ENCODE results near the gene LAMA3. TPM values are rescaled to one million over a fixed set of nuclear protein-coding genes. Genes with fewer than 3 reads are reported as not detected.

LAMA3 gene
- polyA plus RNA-seq, 1 of the 3 experiments (the other 2 are of a cell fraction), result 3.5 TPM

GRCh38 chr18:23951206-23951605 lies 262.0 kb downstream of the LAMA3 start:
- DNase-seq, result no peak
- Histone ChIP-seq H4K20me1 (ENCODE audit: insufficient read depth) (no peaks in the 10 kb centered on the region), H3K36me3 (replicated peaks in 1 of 2; ENCODE audit: control insufficient read depth in 1 of 2, insufficient read depth in 2 of 2, low read length in 1 of 2) (no peaks in the 10 kb centered on the region), H3K79me2 (ENCODE audit: insufficient read depth) (no peaks in the 10 kb centered on the region), H3K9ac (no peak overlapping the region), H3K27ac (ENCODE audit: low read depth in 2 of 2, low read length in 1 of 2) (no peak overlapping the region), H3K9me3 (no peaks in the 10 kb centered on the region), H3F3A (replicated peaks; ENCODE audit: insufficient read depth) (no peaks in the 10 kb centered on the region), H3K27me3 (ENCODE audit: insufficient read depth) (no peaks in the 10 kb centered on the region), H3K4me1 (ENCODE audit: control insufficient read depth in 1 of 2, insufficient read depth in 2 of 2, low read depth in 1 of 2, low read length in 1 of 2) (no peaks in the 10 kb centered on the region), H2AFZ (ENCODE audit: low read depth) (no peak overlapping the region), H3K4me3 (ENCODE audit: low read depth in 2 of 2, low read length in 1 of 2) (no peak overlapping the region), H3K9me2 (no peaks in the 10 kb centered on the region), H3K4me2 (no peak overlapping the region)
- ChIA-PET POLR2A (no interaction called here), CTCF (interaction anchor here (0.9 kb wide), 1 partner anchor 33 kb away, joined by 4 read pairs; no protein-coding TSS in a partner anchor)
- 75% methylated on average over 5 of the region's 5 CpGs for WGBS (ENCODE audit: low lambda C conversion rate)
- TF ChIP-seq REST (IDR thresholded peaks at IDR 0.05; ENCODE audit: low read depth, low read length), result no peak
- TF ChIP-seq TCF12 (IDR thresholded peaks at IDR 0.05), result no peak
- TF ChIP-seq POLR2AphosphoS5 (IDR thresholded peaks at IDR 0.05; ENCODE audit: low read depth, low read length), result no peak
- no peak for TF ChIP-seq EZH2phosphoT487 (IDR thresholded peaks at IDR 0.05; ENCODE audit: borderline replicate concordance, low read depth)
- no peak for TF ChIP-seq FOSL2 (IDR thresholded peaks at IDR 0.05; ENCODE audit: borderline replicate concordance, low read depth)
- TF ChIP-seq NFIC (IDR thresholded peaks at IDR 0.05; ENCODE audit: borderline replicate concordance), result no peak
- TF ChIP-seq TAF1 (IDR thresholded peaks at IDR 0.05; ENCODE audit: borderline replicate concordance, low read depth, low read length), result no peak
- no peak for TF ChIP-seq EP300 (IDR thresholded peaks at IDR 0.05; ENCODE audit: borderline replicate concordance in 1 of 2, low read depth in 1 of 2, low read length in 1 of 2)
- TF ChIP-seq GATA2 (CRISPR knock-in tag; IDR thresholded peaks at IDR 0.05), result no peak
- no peak for TF ChIP-seq RFX5 (IDR thresholded peaks at IDR 0.05; ENCODE audit: low read length)
- TF ChIP-seq CTCF (IDR thresholded peaks at IDR 0.05), result no peak
- no peak for TF ChIP-seq IRF3 (IDR thresholded peaks at IDR 0.05; ENCODE audit: low read depth, low read length)
- no peak for TF ChIP-seq GABPA (IDR thresholded peaks at IDR 0.05; ENCODE audit: low read depth)
- no peak for TF ChIP-seq USF2 (IDR thresholded peaks at IDR 0.05; ENCODE audit: borderline replicate concordance, low read depth, low read length)
- TF ChIP-seq MAX (IDR thresholded peaks at IDR 0.05; ENCODE audit: low read depth), result no peak
- TF ChIP-seq FOXJ3 (CRISPR knock-in tag; IDR thresholded peaks at IDR 0.05), result no peak
- no peak for TF ChIP-seq YY1 (IDR thresholded peaks at IDR 0.05; ENCODE audit: low read depth)
- TF ChIP-seq ELF1 (IDR thresholded peaks at IDR 0.05), result no peak

Measured in SK-N-SH (cell line).